GM12878 (cell line): ENCODE results near the gene LRP1B. TPM values are rescaled to one million over a fixed set of nuclear protein-coding genes. Genes with fewer than 3 reads are reported as not detected.

Experiments used
- ATAC-seq: fragments of 200-7000 bp; cut with Tn5 transposase; 3 replicates; pipeline ENCODE4 v1.9.1; 2020; ENCODE audit warnings: mild to moderate bottlenecking, moderate library complexity
- BruUV-seq: library from RNA; stranded (reverse); fragments of 400-500 nt; replicated peaks from 2 replicates; lab custom pipeline; 2021; lab: Mats Ljungman, UMichigan
- CTCF ChIA-PET: fragments of 300-600 bp; sonication (Branson Sonifier 250); formaldehyde crosslinking; extraction: SDS; loops from one replicate; lab custom pipeline; 2021; ENCODE audit warnings: inconsistent platforms; lab: Yijun Ruan, JAX
- POLR2A ChIA-PET: fragments of 350-600 bp; formaldehyde crosslinking; extraction: SDS; loops from one replicate; lab custom pipeline; 2021; ENCODE audit warnings: inconsistent platforms; lab: Charles Lee
- RAD21 ChIA-PET: fragments of 300-600 bp; sonication (Branson Sonifier 250); formaldehyde crosslinking; loops from one replicate; lab custom pipeline; 2023; ENCODE audit warnings: antibody characterized with exemption; ENCODE audit not compliant: unreplicated experiment; lab: Charles Lee
- SMC1A ChIA-PET: fragments of 300-600 bp; sonication (Branson Sonifier 250); formaldehyde crosslinking; loops from one replicate; lab custom pipeline; 2023; ENCODE audit not compliant: unreplicated experiment, uncharacterized antibody; lab: Charles Lee
- DNase-seq: peaks from one replicate; pipeline ENCODE4 v3.0.0-alpha.2; 2011; ENCODE audit warnings: low read depth, low spot score
- FAIRE-seq: peaks from 3 replicates; lab custom pipeline; 2011; peaks lifted over from hg19 to GRCh38; lab: Jason Lieb, UNC
- H2AFZ ChIP-seq: 2 replicates; pipeline ENCODE4 v1.6.0; 2011; ENCODE audit warnings: low read depth, low read length, control low read depth; ENCODE audit not compliant: control insufficient read depth
- H3K27ac ChIP-seq: 2 replicates; pipeline ENCODE4 v1.5.1; 2011; ENCODE audit warnings: control low read depth; ENCODE audit not compliant: control insufficient read depth, insufficient read depth
- H3K27me3 ChIP-seq, 2 experiments: replicated peaks in 1 of 2; 2 replicates each; pipeline versions ENCODE4 v1.6.0 to v1.6.1; 2011; ENCODE audit warnings: low read length in 1 of 2; ENCODE audit not compliant: control insufficient read depth in 2 of 2, insufficient read depth in 2 of 2
- H3K36me3 ChIP-seq, 2 experiments: 2 replicates each; pipeline ENCODE4 v1.5.1; 2011; ENCODE audit warnings: low read length in 1 of 2; ENCODE audit not compliant: control insufficient read depth in 2 of 2, insufficient read depth in 2 of 2
- H3K4me1 ChIP-seq: 2 replicates; pipeline ENCODE4 v1.6.1; 2011; ENCODE audit warnings: mild to moderate bottlenecking, low read length, moderate library complexity, mixed read lengths; ENCODE audit not compliant: control insufficient read depth, insufficient read depth
- H3K4me2 ChIP-seq: 2 replicates; pipeline ENCODE4 v1.6.0; 2011; ENCODE audit warnings: control low read depth; ENCODE audit not compliant: control insufficient read depth, insufficient read depth
- H3K4me3 ChIP-seq: fragments of 200-600 bp; sonication (generic); 2 replicates; pipeline ENCODE4 v1.5.1; 2016
- H3K79me2 ChIP-seq: 2 replicates; pipeline ENCODE4 v1.6.0; 2011; ENCODE audit warnings: low read length; ENCODE audit not compliant: control insufficient read depth, insufficient read depth
- H3K9ac ChIP-seq: 2 replicates; pipeline ENCODE4 v1.8.0; 2011; ENCODE audit warnings: low read length, control low read depth, mixed read lengths; ENCODE audit not compliant: control insufficient read depth, insufficient read depth
- H3K9me3 ChIP-seq: replicated peaks from 3 replicates; pipeline ENCODE4 v1.5.1; 2011; ENCODE audit warnings: mild to moderate bottlenecking, low read length; ENCODE audit not compliant: control insufficient read depth, insufficient read depth
- H4K20me1 ChIP-seq: 2 replicates; pipeline ENCODE4 v1.6.0; 2011; ENCODE audit not compliant: control insufficient read depth, insufficient read depth
- ATF7 ChIP-seq: fragments of 450-650 bp; IDR thresholded peaks from 2 replicates; pipeline ENCODE4 v1.6.1; 2016; ENCODE audit warnings: low read depth, mild to moderate bottlenecking
- CEBPB ChIP-seq, 2 experiments: fragments of 150-350 bp in 1 of 2; IDR thresholded peaks; 2 replicates each; pipeline ENCODE4 v1.6.1; 2012 to 2014; ENCODE audit warnings: low read depth in 2 of 2, low read length in 2 of 2, borderline replicate concordance in 1 of 2, inconsistent platforms in 1 of 2
- CREM ChIP-seq: IDR thresholded peaks from 2 replicates; pipeline ENCODE4 v1.6.1; 2014; ENCODE audit warnings: antibody characterized with exemption, low read depth
- ETV6 ChIP-seq, 2 experiments: fragments of 450-650 bp in 1 of 2; IDR thresholded peaks in 1 of 2; conservative IDR thresholded peaks in 1 of 2; 2 replicates each; pipeline ENCODE4 v1.6.1; 2014; ENCODE audit warnings: antibody characterized with exemption in 1 of 2, borderline replicate concordance in 1 of 2, low read depth in 1 of 2, mild to moderate bottlenecking in 1 of 2, moderate library complexity in 1 of 2
- GATAD2B ChIP-seq: fragments of 450-650 bp; conservative IDR thresholded peaks from 2 replicates; pipeline ENCODE4 v1.6.1; 2017; ENCODE audit warnings: low read depth, mild to moderate bottlenecking, moderate library complexity
- KDM1A ChIP-seq: fragments of 200-600 bp; sonication (generic); IDR thresholded peaks from 2 replicates; pipeline ENCODE4 v1.6.1; 2016; ENCODE audit warnings: borderline replicate concordance
- MTA3 ChIP-seq: IDR thresholded peaks from 2 replicates; pipeline ENCODE4 v1.6.1; 2012; ENCODE audit warnings: low read length, inconsistent platforms, borderline replicate concordance
- NFYB ChIP-seq: IDR thresholded peaks from 2 replicates; pipeline ENCODE4 v1.6.1; 2011; ENCODE audit warnings: low read depth, mild to moderate bottlenecking, low read length, improper control_type of control experiment, moderate library complexity; ENCODE audit not compliant: insufficient read depth
- NR2F1 ChIP-seq: fragments of 450-650 bp; conservative IDR thresholded peaks from 2 replicates; pipeline ENCODE4 v1.6.1; 2017; ENCODE audit warnings: mild to moderate bottlenecking
- PML ChIP-seq: IDR thresholded peaks from 2 replicates; pipeline ENCODE4 v1.6.1; 2012; ENCODE audit warnings: low read length, inconsistent platforms
- STAT1 ChIP-seq: fragments of 450-650 bp; conservative IDR thresholded peaks from 2 replicates; pipeline ENCODE4 v1.6.1; 2014; ENCODE audit warnings: antibody characterized with exemption, mild to moderate bottlenecking
- ZNF217 ChIP-seq: fragments of 450-650 bp; IDR thresholded peaks from 2 replicates; pipeline ENCODE4 v1.6.1; 2017; ENCODE audit warnings: antibody characterized with exemption, mild to moderate bottlenecking
- WGBS: methylation state at CpG from one replicate; pipeline ENCODE4 v1.1.6; 2016; ENCODE audit warnings: low lambda C conversion rate; ENCODE audit not compliant: insufficient replicate concordance, insufficient coverage; ENCODE audit errors: missing lambda C conversion rate; 5-methylcytosine and 5-hydroxymethylcytosine counted together
- in situ Hi-C: fragments of 300-500 bp; cut with MboI; formaldehyde crosslinking; loops from 9 replicates; pipeline ENCODE4 v1.14.3; 2018; ENCODE audit warnings: mixed read lengths
- intact Hi-C: fragments of 100-400 bp; cut with micrococcal nuclease; formaldehyde crosslinking; loops from one replicate; pipeline ENCODE4 v1.14.2; 2022; ENCODE audit not compliant: unreplicated experiment
- polyA plus RNA-seq, 11 experiments: library from polyadenylated mRNA; depleted of rRNA in 4 of 11; unstranded in 6 of 11; stranded (reverse) in 5 of 11; fragments of >200 nt; fragmentation: Nextera tagmentation in 4 of 11; fragmentation: Illumina TruSeq in 1 of 11; extraction: Ambion mirVana in 4 of 11; extraction: Trizol in 1 of 11; gene quantifications; 1 replicate in 1 of 11; 2 replicates in 10 of 11; pipeline versions ENCODE4 v1.2.1 to v1.2.3, GENCODE V29; 2011 to 2016; ENCODE audit warnings: inconsistent platforms in 2 of 11, missing spikeins in 2 of 11, low read depth in 1 of 11
- total RNA-seq, 4 experiments: library from RNA; depleted of rRNA in 3 of 4; stranded (reverse); fragments of >200 nt in 3 of 4; fragmentation: Illumina TruSeq in 1 of 4; extraction: Trizol in 1 of 4; gene quantifications; 2 replicates each; pipeline versions ENCODE4 v1.2.1 to v1.2.3, GENCODE V29; 2013 to 2021
- TF ChIP-seq, protein P1 (sequence below): IDR thresholded peaks from 2 replicates; pipeline ENCODE4 v1.6.1; 2012; ENCODE audit warnings: improper control_type of control experiment, low read depth, low read length; ENCODE audit not compliant: insufficient replicate concordance
- TF ChIP-seq, protein P2 (sequence below): fragments of 150-350 bp; IDR thresholded peaks from 2 replicates; pipeline ENCODE4 v1.6.1; 2016; ENCODE audit warnings: low read depth, low read length

Gene LRP1B
- total and polyA plus RNA-seq, 10 of the 15 experiments (the other 5 are each of a cell fraction or from before 2014, with no cell fraction given): under 0.01 to 0.06 (median 0.03) TPM; not detected in 5

DNA sequence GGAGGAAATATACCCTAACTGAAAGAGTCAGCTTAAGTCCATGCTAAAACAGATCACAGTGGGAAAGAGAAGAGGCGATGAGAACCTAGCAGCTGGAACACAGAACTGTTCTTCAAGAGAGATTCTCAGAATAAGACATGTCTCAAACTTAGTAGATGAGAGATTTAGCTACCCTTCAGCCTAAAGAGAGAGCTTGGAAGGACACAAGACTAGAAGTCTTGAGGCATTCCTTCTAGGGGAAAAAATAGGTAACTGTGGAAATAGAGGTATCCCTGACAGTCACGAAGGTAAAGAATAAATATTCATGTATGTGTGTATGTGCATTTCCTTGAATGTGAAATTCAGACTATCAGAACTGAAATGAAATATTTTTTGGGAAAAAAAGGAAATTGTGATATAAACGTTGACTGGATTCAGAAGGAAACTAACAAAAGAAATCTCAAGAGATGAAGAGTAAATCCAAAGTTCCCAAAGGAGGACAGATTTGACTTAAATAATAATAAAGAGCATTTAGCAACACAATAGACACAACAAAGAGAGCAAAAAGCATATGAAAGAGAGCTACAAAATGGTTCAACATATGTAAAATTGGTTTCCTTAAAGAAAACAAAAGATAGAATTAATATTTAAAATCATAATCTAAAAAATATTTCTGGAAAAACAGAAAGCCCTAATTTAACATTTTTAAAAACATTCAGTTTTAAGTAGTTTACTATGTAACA, 258.7 kb downstream of the LRP1B start:
- ChIA-PET CTCF (interaction anchor here (0.6 kb wide), 2 partner anchors 9 to 44 kb away, joined by 3 read pairs; no protein-coding TSS in a partner anchor), SMC1A (no interaction called here), RAD21 (no interaction called here), POLR2A (no interaction called here)
- Histone ChIP-seq H3K27me3 (no peaks in the 10 kb centered on the region), H3K9me3 (no peaks in the 10 kb centered on the region), H4K20me1 (no peaks in the 10 kb centered on the region), H3K79me2 (no peaks in the 10 kb centered on the region), H3K27ac (no peak overlapping the region), H2AFZ (no peak overlapping the region), H3K4me1 (no peaks in the 10 kb centered on the region), H3K9ac (no peak overlapping the region), H3K4me2 (no peak overlapping the region), H3K36me3 (no peaks in the 10 kb centered on the region), H3K4me3 (no peak overlapping the region)
- 8% methylated on average over 3 of the region's 3 CpGs for WGBS
- intact Hi-C loops (no loop called here), in situ Hi-C loops (no loop called here)
- BruUV-seq: no TSS peak
- no peak for ATAC-seq
- no peak for FAIRE-seq
- DNase-seq: no peak
- no peak for TF ChIP-seq KDM1A
- no peak for TF ChIP-seq ETV6 (conservative IDR thresholded peaks at IDR 0.05 in 1 of 2, IDR thresholded peaks at IDR 0.05 in 1 of 2; ENCODE audit: borderline replicate concordance in 1 of 2, low read depth in 1 of 2)
- TF ChIP-seq STAT1: no peak
- no peak for TF ChIP-seq PML
- no peak for TF ChIP-seq MTA3
- no peak for TF ChIP-seq CREM
- no peak for TF ChIP-seq NFYB
- no peak for TF ChIP-seq ATF7
- TF ChIP-seq CEBPB (IDR thresholded peaks at IDR 0.05; ENCODE audit: borderline replicate concordance in 1 of 2, low read depth in 2 of 2, low read length in 2 of 2): no peak
- TF ChIP-seq GATAD2B: no peak
- TF ChIP-seq ZNF217: no peak
- TF ChIP-seq, protein P1, sequence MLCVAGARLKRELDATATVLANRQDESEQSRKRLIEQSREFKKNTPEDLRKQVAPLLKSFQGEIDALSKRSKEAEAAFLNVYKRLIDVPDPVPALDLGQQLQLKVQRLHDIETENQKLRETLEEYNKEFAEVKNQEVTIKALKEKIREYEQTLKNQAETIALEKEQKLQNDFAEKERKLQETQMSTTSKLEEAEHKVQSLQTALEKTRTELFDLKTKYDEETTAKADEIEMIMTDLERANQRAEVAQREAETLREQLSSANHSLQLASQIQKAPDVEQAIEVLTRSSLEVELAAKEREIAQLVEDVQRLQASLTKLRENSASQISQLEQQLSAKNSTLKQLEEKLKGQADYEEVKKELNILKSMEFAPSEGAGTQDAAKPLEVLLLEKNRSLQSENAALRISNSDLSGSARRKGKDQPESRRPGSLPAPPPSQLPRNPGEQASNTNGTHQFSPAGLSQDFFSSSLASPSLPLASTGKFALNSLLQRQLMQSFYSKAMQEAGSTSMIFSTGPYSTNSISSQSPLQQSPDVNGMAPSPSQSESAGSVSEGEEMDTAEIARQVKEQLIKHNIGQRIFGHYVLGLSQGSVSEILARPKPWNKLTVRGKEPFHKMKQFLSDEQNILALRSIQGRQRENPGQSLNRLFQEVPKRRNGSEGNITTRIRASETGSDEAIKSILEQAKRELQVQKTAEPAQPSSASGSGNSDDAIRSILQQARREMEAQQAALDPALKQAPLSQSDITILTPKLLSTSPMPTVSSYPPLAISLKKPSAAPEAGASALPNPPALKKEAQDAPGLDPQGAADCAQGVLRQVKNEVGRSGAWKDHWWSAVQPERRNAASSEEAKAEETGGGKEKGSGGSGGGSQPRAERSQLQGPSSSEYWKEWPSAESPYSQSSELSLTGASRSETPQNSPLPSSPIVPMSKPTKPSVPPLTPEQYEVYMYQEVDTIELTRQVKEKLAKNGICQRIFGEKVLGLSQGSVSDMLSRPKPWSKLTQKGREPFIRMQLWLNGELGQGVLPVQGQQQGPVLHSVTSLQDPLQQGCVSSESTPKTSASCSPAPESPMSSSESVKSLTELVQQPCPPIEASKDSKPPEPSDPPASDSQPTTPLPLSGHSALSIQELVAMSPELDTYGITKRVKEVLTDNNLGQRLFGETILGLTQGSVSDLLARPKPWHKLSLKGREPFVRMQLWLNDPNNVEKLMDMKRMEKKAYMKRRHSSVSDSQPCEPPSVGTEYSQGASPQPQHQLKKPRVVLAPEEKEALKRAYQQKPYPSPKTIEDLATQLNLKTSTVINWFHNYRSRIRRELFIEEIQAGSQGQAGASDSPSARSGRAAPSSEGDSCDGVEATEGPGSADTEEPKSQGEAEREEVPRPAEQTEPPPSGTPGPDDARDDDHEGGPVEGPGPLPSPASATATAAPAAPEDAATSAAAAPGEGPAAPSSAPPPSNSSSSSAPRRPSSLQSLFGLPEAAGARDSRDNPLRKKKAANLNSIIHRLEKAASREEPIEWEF: no peak
- TF ChIP-seq NR2F1: no peak
- TF ChIP-seq, protein P2, sequence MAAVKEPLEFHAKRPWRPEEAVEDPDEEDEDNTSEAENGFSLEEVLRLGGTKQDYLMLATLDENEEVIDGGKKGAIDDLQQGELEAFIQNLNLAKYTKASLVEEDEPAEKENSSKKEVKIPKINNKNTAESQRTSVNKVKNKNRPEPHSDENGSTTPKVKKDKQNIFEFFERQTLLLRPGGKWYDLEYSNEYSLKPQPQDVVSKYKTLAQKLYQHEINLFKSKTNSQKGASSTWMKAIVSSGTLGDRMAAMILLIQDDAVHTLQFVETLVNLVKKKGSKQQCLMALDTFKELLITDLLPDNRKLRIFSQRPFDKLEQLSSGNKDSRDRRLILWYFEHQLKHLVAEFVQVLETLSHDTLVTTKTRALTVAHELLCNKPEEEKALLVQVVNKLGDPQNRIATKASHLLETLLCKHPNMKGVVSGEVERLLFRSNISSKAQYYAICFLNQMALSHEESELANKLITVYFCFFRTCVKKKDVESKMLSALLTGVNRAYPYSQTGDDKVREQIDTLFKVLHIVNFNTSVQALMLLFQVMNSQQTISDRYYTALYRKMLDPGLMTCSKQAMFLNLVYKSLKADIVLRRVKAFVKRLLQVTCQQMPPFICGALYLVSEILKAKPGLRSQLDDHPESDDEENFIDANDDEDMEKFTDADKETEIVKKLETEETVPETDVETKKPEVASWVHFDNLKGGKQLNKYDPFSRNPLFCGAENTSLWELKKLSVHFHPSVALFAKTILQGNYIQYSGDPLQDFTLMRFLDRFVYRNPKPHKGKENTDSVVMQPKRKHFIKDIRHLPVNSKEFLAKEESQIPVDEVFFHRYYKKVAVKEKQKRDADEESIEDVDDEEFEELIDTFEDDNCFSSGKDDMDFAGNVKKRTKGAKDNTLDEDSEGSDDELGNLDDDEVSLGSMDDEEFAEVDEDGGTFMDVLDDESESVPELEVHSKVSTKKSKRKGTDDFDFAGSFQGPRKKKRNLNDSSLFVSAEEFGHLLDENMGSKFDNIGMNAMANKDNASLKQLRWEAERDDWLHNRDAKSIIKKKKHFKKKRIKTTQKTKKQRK: no peak
